GM21717 (cell line): ENCODE measurements around the gene SLC25A11.
"Not testable (repeated sequence)": the region's sequence is repeated elsewhere in the genome, so short reads cannot be mapped to it uniquely, and the experiment has no call there.

Experiments
- ATAC-seq: cut with Tn5 transposase; IDR thresholded peaks from one replicate; pipeline ENCODE4 v1.9.1; 2021; ENCODE audit warnings: mild to moderate bottlenecking, moderate library complexity; ENCODE audit not compliant: unreplicated experiment

The SLC25A11 gene

DNA sequence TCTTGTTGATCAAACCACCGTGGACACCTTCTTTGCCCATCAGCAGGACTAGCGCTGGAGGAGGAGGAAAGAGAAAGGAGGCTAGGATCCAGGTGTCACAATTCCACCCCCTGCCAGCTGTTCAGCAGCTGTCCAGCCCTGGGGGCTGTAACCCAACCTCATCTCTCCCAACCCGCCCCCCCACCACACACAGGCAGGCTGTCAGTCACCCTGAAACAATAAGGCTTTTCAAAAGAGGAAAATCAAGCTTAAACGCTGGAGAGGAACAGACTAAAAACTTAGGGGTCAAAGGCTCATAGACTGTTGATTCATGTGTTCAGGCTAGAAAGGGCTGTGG is 6.1 kb upstream of the SLC25A11 start:
- no peak for ATAC-seq

DNA sequence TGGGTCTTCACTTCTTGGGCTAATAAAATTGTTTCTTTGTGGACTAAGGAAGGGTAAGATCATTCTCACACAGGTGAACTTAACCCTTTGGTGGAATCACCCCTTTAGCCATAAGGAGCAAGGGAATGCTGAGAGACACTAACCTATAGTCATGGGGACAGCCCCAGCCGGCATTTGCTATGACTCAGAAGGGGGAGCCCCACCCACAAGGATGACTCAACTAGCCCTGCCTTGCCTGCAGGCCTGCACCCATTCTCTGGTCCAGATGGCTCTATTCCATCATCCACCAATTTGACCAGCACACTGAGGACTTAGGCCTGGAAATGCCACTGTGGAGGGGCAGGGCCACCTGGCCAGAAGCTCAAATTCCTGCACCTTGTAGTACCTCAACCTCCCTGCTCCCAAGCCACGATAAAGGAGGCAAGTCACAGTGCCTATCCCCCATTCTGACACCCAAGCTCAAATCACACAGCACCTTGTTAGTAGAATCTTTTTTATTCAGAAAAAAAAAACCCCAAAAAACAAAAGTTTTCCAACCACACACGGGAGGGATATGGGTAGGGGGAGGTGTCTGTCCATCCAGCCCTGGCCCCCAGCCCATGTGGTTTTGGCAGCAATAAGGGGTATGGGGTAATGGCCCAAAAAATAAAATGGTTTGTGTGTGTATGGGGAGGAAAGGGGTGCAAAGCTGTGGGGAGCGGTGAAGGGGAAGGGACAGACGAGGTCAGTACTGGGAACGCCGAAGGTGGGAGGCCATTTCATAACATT is 5.5 kb upstream of the SLC25A11 start:
- no peak for ATAC-seq

GRCh38 chr17:4944554-4945175 is 4.8 kb upstream of the SLC25A11 start:
- no peak for ATAC-seq

DNA sequence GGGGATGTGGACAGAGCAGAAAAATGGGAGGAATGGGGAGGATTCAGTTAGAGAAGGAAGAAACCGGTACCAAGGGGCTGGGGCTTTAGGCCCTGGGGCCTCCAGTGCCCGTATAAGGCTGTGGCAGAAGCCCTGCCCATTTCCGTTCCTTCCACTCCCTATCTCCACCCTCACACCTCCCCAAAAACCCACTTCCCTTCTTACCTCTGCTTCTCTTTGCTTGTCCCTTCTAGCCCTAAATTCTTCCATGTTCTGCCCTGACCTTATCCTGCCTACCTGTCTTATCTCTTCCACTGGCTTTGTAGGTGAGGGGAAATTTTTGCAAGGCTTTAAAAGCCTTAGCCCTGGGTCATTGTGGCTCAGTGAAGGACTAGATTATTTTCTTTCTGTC is 4.3 kb upstream of the SLC25A11 start:
- no peak for ATAC-seq

DNA sequence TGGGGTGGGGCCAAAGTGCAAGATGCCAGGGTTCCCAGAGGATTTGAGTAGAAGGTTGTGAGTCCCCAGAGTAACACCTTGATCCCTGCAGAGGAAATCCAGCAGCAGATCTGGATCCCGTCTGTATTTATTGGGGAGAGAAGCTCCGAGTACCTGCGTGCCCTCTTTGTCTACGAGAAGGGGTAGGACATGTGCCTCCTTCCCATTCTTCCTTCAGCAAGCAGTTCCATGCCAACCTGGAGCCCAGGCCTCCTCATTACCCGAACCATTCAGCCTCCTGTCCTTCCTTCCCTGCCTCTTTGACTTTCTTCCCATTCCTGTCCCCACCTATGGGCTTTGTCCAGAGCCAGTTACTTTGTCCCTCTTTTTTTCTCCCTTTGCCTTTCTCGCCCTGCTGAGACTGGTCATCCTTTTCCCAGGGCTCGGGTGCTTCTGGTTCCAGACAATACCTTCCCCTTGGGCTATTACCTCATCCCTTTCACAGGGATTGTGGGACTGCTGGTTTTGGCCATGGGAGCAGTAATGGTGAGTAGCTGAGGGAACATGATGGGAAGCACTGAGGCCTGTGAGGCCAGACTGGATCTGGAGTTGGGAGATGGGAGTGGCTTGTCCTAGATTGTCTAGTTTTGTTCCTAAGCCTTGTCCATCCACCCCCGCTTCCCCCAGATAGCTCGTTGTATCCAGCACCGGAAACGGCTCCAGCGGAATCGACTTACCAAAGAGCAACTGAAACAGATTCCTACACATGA is 3.1 kb upstream of the SLC25A11 start:
- ATAC-seq = no peak

- no peak for ATAC-seq
Measured at GRCh38 chr17:4941319-4941610, 1.4 kb upstream of the SLC25A11 start.

DNA sequence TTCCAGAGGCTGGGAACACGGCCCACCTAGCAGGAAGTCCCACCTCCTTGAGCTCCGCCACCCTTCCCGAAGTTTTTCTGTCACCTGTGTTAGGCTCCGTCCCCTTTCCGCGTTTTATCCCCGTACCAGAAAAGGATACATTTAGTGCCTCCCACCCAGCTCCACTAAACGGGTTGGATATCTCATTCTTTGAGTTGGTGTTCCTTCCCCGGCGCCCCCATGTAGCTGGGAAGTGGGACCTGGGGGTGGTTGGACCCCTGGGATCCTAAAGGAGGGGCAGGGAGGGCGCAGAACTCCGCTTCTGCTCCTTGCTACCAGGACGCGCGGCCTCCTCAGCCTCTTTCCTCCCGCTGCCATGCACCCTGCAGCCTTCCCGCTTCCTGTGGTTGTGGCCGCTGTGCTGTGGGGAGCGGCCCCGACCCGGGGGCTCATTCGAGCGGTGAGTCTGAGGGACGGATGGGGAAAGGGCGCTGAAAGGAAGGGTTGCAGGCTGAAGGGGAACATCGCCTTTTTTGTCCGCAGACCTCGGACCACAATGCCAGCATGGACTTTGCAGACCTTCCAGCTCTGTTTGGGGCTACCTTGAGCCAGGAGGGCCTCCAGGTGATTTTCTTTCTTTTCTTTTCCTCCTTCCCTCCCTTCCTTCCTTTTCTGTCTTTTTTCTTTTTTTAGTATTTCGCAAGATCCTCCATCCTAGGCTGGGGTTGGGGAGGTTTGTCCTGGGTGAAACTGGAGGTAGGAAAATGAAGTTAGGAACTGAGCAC is 891 bp upstream of the SLC25A11 start:
- no peak for ATAC-seq

- peak; percentile 10 for ATAC-seq
Measured at GRCh38 chr17:4939546-4939795, 375 bp downstream of the SLC25A11 start.

DNA sequence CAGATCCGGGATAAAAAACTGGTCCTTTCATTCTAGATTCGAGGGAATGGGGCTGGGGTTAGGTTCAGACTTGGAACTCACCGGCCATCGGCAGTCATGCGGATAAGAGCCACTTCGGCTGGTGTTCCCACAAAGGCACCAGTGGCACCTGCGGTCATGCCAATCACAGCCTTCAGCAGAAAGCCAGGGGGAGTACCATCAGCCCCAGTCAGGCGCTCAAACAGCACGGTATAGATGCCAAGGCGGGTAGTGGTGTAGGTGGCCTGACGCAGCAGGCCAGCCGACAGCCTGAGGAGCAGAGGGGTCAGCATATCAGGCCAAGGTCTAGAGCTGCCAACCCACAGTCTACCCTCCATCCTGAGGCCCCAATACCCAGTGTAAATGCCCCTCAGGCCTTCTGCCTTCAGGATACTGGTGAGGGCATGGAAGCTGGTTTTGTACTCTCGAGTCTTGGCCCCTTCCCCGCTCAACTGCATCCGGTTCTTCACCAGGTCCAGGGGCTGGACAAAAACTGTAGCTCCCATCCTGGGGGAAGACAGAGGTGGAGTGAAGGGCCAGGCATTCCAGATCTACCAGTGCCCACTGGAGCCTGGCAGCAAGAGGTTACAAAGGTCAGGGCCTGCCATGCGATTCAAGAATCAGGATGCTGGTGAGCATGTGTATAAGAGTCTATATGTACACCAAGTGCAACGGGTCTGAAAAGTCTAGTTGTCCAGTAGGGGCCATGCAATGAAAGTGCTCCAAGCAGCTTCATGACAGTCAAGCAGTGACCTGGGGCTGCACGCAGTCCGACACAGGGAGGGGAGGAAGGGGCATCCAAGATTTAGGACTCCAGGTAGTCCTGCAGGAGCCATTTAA is 929 bp downstream of the SLC25A11 start:
- no peak for ATAC-seq

- ATAC-seq = no peak
Measured at GRCh38 chr17:4938069-4938491, 1.8 kb downstream of the SLC25A11 start.

GRCh38 chr17:4937553-4937952 is 2.3 kb downstream of the SLC25A11 start:
- no peak for ATAC-seq

DNA sequence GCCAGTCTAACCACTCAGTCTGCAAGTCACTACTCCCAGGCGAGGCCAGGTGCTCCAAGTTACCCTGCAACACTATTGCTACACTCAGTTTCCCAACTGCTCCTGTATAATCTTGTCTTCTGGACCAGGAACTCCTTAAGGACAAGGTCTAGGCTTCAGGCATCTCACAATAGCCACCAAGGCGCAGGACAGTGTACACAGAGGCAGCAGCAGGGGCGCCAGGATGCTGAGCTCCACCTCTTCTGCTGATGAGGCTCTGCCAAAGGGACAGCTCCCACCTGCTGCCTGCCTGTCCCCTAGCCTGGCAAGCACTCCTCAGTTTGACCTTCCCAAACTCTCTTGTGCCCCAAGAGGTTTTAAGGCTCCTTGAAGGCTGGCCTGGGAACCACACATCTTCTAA is 3.4 kb downstream of the SLC25A11 start:
- ATAC-seq = no peak

- no peak for ATAC-seq
Measured at GRCh38 chr17:4935650-4936049, 4.2 kb downstream of the SLC25A11 start.

DNA sequence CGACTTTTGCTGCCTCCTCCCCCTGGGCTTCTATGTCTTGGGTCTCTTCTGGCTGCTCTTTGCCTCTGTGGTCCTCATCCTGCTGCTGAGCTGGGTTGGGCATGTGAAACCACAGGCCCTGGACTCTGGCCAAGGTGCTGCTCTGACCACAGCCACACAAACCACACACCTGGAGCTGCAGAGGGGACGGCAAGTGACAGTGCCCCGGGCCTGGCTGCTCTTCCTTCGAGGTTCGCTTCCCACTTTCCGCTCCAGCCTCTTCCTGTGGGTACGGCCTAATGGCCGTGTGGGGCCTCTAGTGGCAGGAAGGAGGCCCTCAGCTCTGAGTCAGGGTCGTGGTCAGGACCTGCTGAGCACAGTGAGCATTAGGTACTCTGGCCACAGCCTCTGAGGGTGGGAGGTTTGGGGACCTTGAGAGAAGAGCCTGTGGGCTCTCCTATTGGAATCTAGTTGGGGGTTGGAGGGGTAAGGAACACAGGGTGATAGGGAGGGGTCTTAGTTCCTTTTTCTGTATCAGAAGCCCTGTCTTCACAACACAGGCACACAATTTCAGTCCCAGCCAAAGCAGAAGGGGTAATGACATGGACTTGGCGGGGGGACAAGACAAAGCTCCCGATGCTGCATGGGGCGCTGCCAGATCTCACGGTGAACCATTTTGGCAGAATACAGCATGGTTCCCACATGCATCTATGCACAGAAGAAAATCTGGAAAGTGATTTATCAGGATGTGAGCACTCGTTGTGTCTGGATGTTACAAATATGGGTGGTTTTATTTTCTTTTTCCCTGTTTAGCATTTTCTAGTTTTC is 5.5 kb downstream of the SLC25A11 start:
- ATAC-seq = no peak

DNA sequence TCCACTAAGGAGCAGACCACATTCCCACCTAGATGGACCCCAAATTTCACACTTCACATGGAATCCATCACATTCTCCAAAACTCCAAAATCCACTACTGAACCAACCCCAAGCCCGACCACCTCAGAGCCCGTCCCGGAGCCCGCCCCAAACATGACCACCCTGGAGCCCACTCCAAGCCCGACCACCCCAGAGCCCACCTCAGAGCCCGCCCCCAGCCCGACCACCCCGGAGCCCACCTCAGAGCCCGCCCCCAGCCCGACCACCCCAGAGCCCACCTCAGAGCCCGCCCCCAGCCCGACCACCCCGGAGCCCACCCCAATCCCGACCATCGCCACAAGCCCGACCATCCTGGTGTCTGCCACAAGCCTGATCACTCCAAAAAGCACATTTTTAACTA is 6.2 kb downstream of the SLC25A11 start:
- ATAC-seq = no peak

GRCh38 chr17:4932756-4933155 is 7.1 kb downstream of the SLC25A11 start:
- no peak for ATAC-seq

GRCh38 chr17:4931963-4932362 is 7.9 kb downstream of the SLC25A11 start, which contains the start of gene GP1BA:
Gene GP1BA (plus strand): TSS chr17:4932277. CDS start chr17:4932605, 328 bp downstream.
- no peak for ATAC-seq

DNA sequence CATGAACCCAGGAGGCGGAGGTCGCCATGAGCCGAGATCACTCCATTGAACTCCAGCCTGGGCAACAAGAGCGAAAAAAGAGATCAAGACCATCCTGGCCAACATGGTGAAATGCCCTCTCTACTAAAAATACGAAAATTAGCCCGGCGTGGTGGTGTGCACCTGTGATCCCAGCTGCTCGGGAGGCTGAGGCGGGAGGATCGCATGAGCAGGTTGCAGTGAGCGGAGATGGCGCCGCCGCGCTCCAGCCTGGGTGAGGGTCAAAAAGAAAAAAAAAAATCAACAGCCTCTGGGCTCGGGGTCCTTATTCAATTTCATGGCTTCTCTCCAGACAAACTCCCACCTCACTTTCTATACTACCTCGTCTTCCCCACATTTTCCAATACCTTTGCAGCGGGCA is 11.0 kb downstream of the SLC25A11 start:
- no peak for ATAC-seq

DNA sequence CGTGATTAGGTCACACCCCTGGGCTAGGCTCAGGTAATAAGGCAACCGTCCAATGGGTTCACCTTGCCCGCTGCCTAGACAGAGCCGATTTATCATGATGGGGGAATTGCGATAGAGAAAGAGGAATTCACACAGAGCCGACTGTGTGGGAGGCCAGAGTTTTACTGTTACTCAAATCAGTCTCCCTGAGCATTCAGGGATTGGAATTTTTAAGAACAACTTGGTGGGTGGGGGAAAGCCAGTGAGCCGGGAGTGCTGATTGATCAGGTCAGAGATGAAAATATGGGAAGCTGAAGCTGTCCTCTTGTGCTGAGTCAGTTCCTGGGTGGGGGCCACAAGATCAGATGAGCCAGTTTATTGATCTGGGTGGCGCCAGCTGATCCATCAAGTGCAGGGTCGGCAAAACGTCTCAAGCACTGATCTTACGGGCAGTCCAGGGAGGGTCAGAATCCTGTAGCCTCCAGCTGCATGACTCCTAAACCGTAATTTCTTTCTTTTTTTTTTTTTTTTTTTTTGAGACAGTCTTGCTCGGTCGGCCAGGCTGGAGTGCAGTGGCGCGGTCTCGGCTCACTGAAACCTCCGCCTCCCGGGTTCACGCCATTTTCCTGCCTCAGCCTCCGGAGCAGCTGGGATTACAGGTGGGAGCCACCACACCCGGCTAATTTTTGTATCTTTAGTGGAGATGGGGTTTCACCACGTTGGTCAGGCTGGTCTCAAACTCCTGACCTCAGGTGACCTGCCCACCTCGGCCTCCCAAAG is 13.1 kb downstream of the SLC25A11 start:
- ATAC-seq = not testable (repeated sequence)
